Upper lobe of left lung (tissue), 6 donors: ENCODE results near the gene GJA9. TPM values are rescaled to one million over a fixed set of nuclear protein-coding genes. Genes with fewer than 3 reads are reported as not detected.

Experiments used
- ATAC-seq, 2 donors: fragments of 200-7000 bp; cut with Tn5 transposase; one replicate each; pipeline ENCODE4 v1.9.1; 2022; ENCODE audit warnings: mild to moderate bottlenecking in 2 of 2, moderate library complexity in 2 of 2; ENCODE audit not compliant: low FRiP score in 2 of 2
- DNase-seq, 2 donors: peaks; one replicate each; pipeline ENCODE4 v3.0.0-alpha.2; 2019 to 2020
- H3K27ac ChIP-seq, 4 donors: fragments of 200-600 bp; sonication (generic); one replicate each; pipeline ENCODE4 v1.5.1; 2016 to 2019
- H3K27me3 ChIP-seq, 4 donors: fragments of 200-600 bp; sonication (generic); one replicate each; pipeline ENCODE4 v1.5.1; 2017 to 2019
- H3K36me3 ChIP-seq, 4 donors: fragments of 200-600 bp; sonication (generic); one replicate each; pipeline ENCODE4 v1.5.1; 2016 to 2019
- H3K4me1 ChIP-seq, 4 donors: fragments of 200-600 bp; sonication (generic); one replicate each; pipeline ENCODE4 v1.5.1; 2018 to 2019
- H3K4me3 ChIP-seq, 4 donors: fragments of 200-600 bp; sonication (generic); one replicate each; pipeline ENCODE4 v1.5.1; 2017 to 2019; ENCODE audit warnings: mild to moderate bottlenecking in 2 of 4, moderate library complexity in 1 of 4
- H3K9me3 ChIP-seq, 4 donors: fragments of 200-600 bp; sonication (generic); one replicate each; pipeline ENCODE4 v1.5.1; 2018 to 2019
- CTCF ChIP-seq, 6 experiments: fragments of 450-650 bp in 4 of 6; fragments of 200-600 bp in 2 of 6; sonication (generic) in 2 of 6; IDR thresholded peaks; one replicate each; pipeline ENCODE4 v1.5.1; 2016 to 2019; ENCODE audit warnings: antibody characterized with exemption in 6 of 6
- EP300 ChIP-seq, 4 donors: sonication (generic); formaldehyde crosslinking; IDR thresholded peaks; one replicate each; pipeline ENCODE4 v1.5.1; 2017; ENCODE audit warnings: antibody characterized with exemption in 4 of 4, control low read depth in 2 of 4
- POLR2A ChIP-seq, 4 donors: fragments of 450-650 bp; IDR thresholded peaks; one replicate each; pipeline ENCODE4 v1.5.1; 2016 to 2017; ENCODE audit warnings: antibody characterized with exemption in 4 of 4, mild to moderate bottlenecking in 2 of 4
- POLR2AphosphoS5 ChIP-seq, 2 donors: sonication (generic); formaldehyde crosslinking; IDR thresholded peaks; one replicate each; pipeline ENCODE4 v1.5.1; 2017; ENCODE audit warnings: antibody characterized with exemption in 2 of 2
- WGBS, 2 donors: methylation state at CpG; one replicate each; pipeline ENCODE4 v1.1.5; 2017 to 2018; 5-methylcytosine and 5-hydroxymethylcytosine counted together
- total RNA-seq, 6 donors: library from RNA; depleted of rRNA in 4 of 6; stranded (reverse); fragments of >200 nt in 4 of 6; gene quantifications; one replicate each; pipeline versions ENCODE4 v1.1.0 to v1.2.1, GENCODE V29; 2016 to 2021
- donor health status: DM: no; HTN: no; CAD: no; lungs with moderate emphysema.
- donor health status: DM: no; HTN: yes; CAD: no; lungs with severe emphysema.

The GJA9 gene
- total RNA-seq, 6 donors from 2014 or later: not detected

- H3K9me3 ChIP-seq: no peaks in the 10 kb centered on the region
- H3K27me3 ChIP-seq: no peaks in the 10 kb centered on the region
- DNase-seq: no peak
- no peaks in the 10 kb centered on the region for H3K4me1 ChIP-seq
- no peak for ATAC-seq
- no peaks in the 10 kb centered on the region for H3K36me3 ChIP-seq
- WGBS, 2 donors: 84 to 87% methylated on average over 9 of the region's 9 CpGs
- TF ChIP-seq POLR2AphosphoS5 (IDR thresholded peaks at IDR 0.05) (no peak), EP300 (IDR thresholded peaks at IDR 0.05) (no peak), CTCF (IDR thresholded peaks at IDR 0.05) (no peak), POLR2A (IDR thresholded peaks at IDR 0.05) (no peak)
- H3K27ac ChIP-seq: no peak overlapping the region
- H3K4me3 ChIP-seq: no peak overlapping the region
Measured at GRCh38 chr1:38888423-38889333, 7.3 kb upstream of the GJA9 start.

- no peaks in the 10 kb centered on the region for H3K27me3 ChIP-seq
- H3K9me3 ChIP-seq: no peaks in the 10 kb centered on the region
- H3K36me3 ChIP-seq: no peaks in the 10 kb centered on the region
- TF ChIP-seq CTCF (IDR thresholded peaks at IDR 0.05): no peak
- no peak for TF ChIP-seq POLR2AphosphoS5 (IDR thresholded peaks at IDR 0.05)
- TF ChIP-seq POLR2A (IDR thresholded peaks at IDR 0.05): no peak
- TF ChIP-seq EP300 (IDR thresholded peaks at IDR 0.05): no peak
- H3K27ac ChIP-seq: no peak overlapping the region
- H3K4me3 ChIP-seq: no peak overlapping the region
- DNase-seq (no peak), ATAC-seq (no peak)
- H3K4me1 ChIP-seq: no peaks in the 10 kb centered on the region
- WGBS, 2 donors: 93 to 100% methylated on average over 2 of the region's 2 CpGs
Measured at GRCh38 chr1:38885092-38885491, 3.7 kb upstream of the GJA9 start.

- 79 to 100% methylated on average over 2 of the region's 2 CpGs for WGBS, 2 donors
Measured at GRCh38 chr1:38875811-38876210, 5.6 kb downstream of the GJA9 start.

GRCh38 chr1:38873027-38873969 is 8.1 kb downstream of the GJA9 start, which contains the start of gene MYCBP:
Gene MYCBP, minus strand, starts transcription at chr1:38873348. Its CDS starts 43 bp downstream, at chr1:38873305.
- TF ChIP-seq CTCF (IDR thresholded peaks at IDR 0.05) (peak in 4 of 6 experiments; percentile 51 to 77 (median 66)), EP300 (IDR thresholded peaks at IDR 0.05) (no peak), POLR2AphosphoS5 (IDR thresholded peaks at IDR 0.05) (peak; percentile 53 to 71), POLR2A (IDR thresholded peaks at IDR 0.05) (peak in 2 of 4 donors; percentile 31 to 72)
- H3K4me3 ChIP-seq: peak within 1 kb of the TSS; percentile 73 to 97 (median 84)
- no peaks in the 10 kb centered on the region for H3K36me3 ChIP-seq
- peaks cover 13 to 17% (median 15%) of the 10 kb centered on the region in 4 donors for H3K4me1 ChIP-seq
- DNase-seq (peak; percentile 98 to 99), ATAC-seq (peak; percentile 99)
- 0 to 1% methylated on average over 9 to 25 of the region's 69 CpGs for WGBS, 2 donors
- peak within 1 kb of the TSS; percentile 57 to 85 (median 66) for H3K27ac ChIP-seq
- no peaks in the 10 kb centered on the region for H3K27me3 ChIP-seq
- no peaks in the 10 kb centered on the region for H3K9me3 ChIP-seq

More at GRCh38 chr1:38875811-38876210, 5.6 kb downstream of the GJA9 start:
- Histone ChIP-seq H3K9me3 (no peaks in the 10 kb centered on the region), H3K36me3 (no peaks in the 10 kb centered on the region), H3K27me3 (no peaks in the 10 kb centered on the region), H3K27ac (no peak overlapping the region), H3K4me3 (no peak overlapping the region), H3K4me1 (peaks cover 13 to 17% (median 15%) of the 10 kb centered on the region in 4 donors)
- TF ChIP-seq EP300 (IDR thresholded peaks at IDR 0.05): no peak
- no peak for TF ChIP-seq POLR2A (IDR thresholded peaks at IDR 0.05)
- ATAC-seq (no peak), DNase-seq (no peak)
